HG03103 (cell line): ENCODE results near the gene HCN3.
"Not testable (repeated sequence)": the region's sequence is repeated elsewhere in the genome, so short reads cannot be mapped to it uniquely, and the experiment has no call there.

ENCODE experiments used
- ATAC-seq: cut with Tn5 transposase; IDR thresholded peaks from one replicate; pipeline ENCODE4 v1.9.1; 2021; ENCODE audit warnings: low read depth; ENCODE audit not compliant: unreplicated experiment

Gene HCN3

GRCh38 chr1:155327981-155328380 lies 50.7 kb downstream of the HCN3 start:
- no peak for ATAC-seq

- ATAC-seq, result not testable (repeated sequence)
These were observed 51.6 kb downstream of the HCN3 start for GRCh38 chr1:155328856-155329255.

- no peak for ATAC-seq
These were observed 52.8 kb downstream of the HCN3 start for GRCh38 chr1:155329980-155330598.

GRCh38 chr1:155334962-155335361 lies 57.7 kb downstream of the HCN3 start:
- ATAC-seq, result no peak
